Fibroblast of lung (primary cell): ENCODE data around the gene ADRM1.

Source experiments
- EZH2 ChIP-seq: IDR thresholded peaks from 2 replicates; pipeline ENCODE4 v1.5.1; 2012; ENCODE audit warnings: low read length, control low read depth, mild to moderate bottlenecking; ENCODE audit errors: missing control alignments
- TF ChIP-seq, protein P1 (sequence below), 2 donors: IDR thresholded peaks in 1 of 2; conservative IDR thresholded peaks in 1 of 2; 1 replicate in 1 of 2; 2 replicates in 1 of 2; pipeline ENCODE4 v1.5.1; 2011 to 2012; ENCODE audit warnings: low read length in 2 of 2, control low read depth in 1 of 2, inconsistent platforms in 1 of 2, low read depth in 1 of 2, mild to moderate bottlenecking in 1 of 2

- TF ChIP-seq, protein P1, sequence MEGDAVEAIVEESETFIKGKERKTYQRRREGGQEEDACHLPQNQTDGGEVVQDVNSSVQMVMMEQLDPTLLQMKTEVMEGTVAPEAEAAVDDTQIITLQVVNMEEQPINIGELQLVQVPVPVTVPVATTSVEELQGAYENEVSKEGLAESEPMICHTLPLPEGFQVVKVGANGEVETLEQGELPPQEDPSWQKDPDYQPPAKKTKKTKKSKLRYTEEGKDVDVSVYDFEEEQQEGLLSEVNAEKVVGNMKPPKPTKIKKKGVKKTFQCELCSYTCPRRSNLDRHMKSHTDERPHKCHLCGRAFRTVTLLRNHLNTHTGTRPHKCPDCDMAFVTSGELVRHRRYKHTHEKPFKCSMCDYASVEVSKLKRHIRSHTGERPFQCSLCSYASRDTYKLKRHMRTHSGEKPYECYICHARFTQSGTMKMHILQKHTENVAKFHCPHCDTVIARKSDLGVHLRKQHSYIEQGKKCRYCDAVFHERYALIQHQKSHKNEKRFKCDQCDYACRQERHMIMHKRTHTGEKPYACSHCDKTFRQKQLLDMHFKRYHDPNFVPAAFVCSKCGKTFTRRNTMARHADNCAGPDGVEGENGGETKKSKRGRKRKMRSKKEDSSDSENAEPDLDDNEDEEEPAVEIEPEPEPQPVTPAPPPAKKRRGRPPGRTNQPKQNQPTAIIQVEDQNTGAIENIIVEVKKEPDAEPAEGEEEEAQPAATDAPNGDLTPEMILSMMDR (conservative IDR thresholded peaks at IDR 0.05 in 1 of 2, IDR thresholded peaks at IDR 0.05 in 1 of 2; ENCODE audit: low read depth in 1 of 2, low read length in 2 of 2): no peak
- TF ChIP-seq EZH2: no peak
Observed at GRCh38 chr20:62287759-62288534, 14.8 kb upstream of the ADRM1 start.
